NCI-H1694 (cell line): ENCODE measurements around the gene GOLT1A.

Source experiments
- DNase-seq: peaks from one replicate; lab custom pipeline; 2025; lab: John Stamatoyannopoulos, UW

The GOLT1A gene

GRCh38 chr1:204218552-204218951 lies 4.8 kb upstream of the GOLT1A start:
- DNase-seq = no peak

GRCh38 chr1:204217648-204218000 lies 3.8 kb upstream of the GOLT1A start:
- DNase-seq = no peak

GRCh38 chr1:204216880-204217647 lies 3.3 kb upstream of the GOLT1A start:
- DNase-seq = no peak

GRCh38 chr1:204216236-204216635 lies 2.4 kb upstream of the GOLT1A start:
- no peak for DNase-seq

GRCh38 chr1:204212715-204213114 lies 1.1 kb downstream of the GOLT1A start:
- no peak for DNase-seq

GRCh38 chr1:204211046-204211445 lies 2.7 kb downstream of the GOLT1A start:
- no peak for DNase-seq

GRCh38 chr1:204207136-204207616 lies 6.6 kb downstream of the GOLT1A start:
- DNase-seq = peak; percentile 37

- no peak for DNase-seq
Observed at GRCh38 chr1:204206121-204206520, 7.7 kb downstream of the GOLT1A start.

- no peak for DNase-seq
Observed at GRCh38 chr1:204205486-204205885, 8.3 kb downstream of the GOLT1A start.

- no peak for DNase-seq
Observed at GRCh38 chr1:204204944-204205343, 8.8 kb downstream of the GOLT1A start.

- no peak for DNase-seq
Observed at GRCh38 chr1:204203206-204203767, 10.5 kb downstream of the GOLT1A start.

- DNase-seq = no peak
Observed at GRCh38 chr1:204202481-204202880, 11.3 kb downstream of the GOLT1A start.

- DNase-seq = no peak
Observed at GRCh38 chr1:204201348-204202040, 12.3 kb downstream of the GOLT1A start.

- DNase-seq = no peak
Observed at GRCh38 chr1:204199579-204199978, 14.2 kb downstream of the GOLT1A start.

GRCh38 chr1:204198348-204199340 lies 15.1 kb downstream of the GOLT1A start:
- no peak for DNase-seq

- no peak for DNase-seq
Observed at GRCh38 chr1:204197068-204197467, 16.7 kb downstream of the GOLT1A start.

GRCh38 chr1:204196068-204196795 lies 17.6 kb downstream of the GOLT1A start, which contains the start of gene KISS1:
TSS of gene KISS1 (minus strand) at chr1:204196491. CDS start at chr1:204192876, 3,615 bp downstream.
- no peak for DNase-seq

GRCh38 chr1:204194771-204195170 lies 19.0 kb downstream of the GOLT1A start:
- DNase-seq = no peak

GRCh38 chr1:204194080-204194479 lies 19.7 kb downstream of the GOLT1A start:
- DNase-seq = no peak

- DNase-seq = no peak
Observed at GRCh38 chr1:204192589-204193352, 21.0 kb downstream of the GOLT1A start.
